Endometrial microvascular endothelial cells (primary cell): ENCODE measurements around the gene PDILT. TPM values are rescaled to one million over a fixed set of nuclear protein-coding genes. Genes with fewer than 3 reads are reported as not detected.
"Not testable (repeated sequence)": the region's sequence is repeated elsewhere in the genome, so short reads cannot be mapped to it uniquely, and the experiment has no call there.

Experiments used
- in situ Hi-C: cut with HindIII; loops from 2 replicates; pipeline ENCODE4 v1.10.0; 2017; ENCODE audit warnings: low sequenced_read_pairs, low pct_unique_long_range_greater_than_20kb; ENCODE audit errors: inconsistent ontology term
- total RNA-seq: library from RNA; depleted of rRNA; stranded (reverse); fragments of >200 nt; gene quantifications from one replicate; pipeline ENCODE4 v1.2.3, GENCODE V29; 2015; ENCODE audit errors: inconsistent ontology term

The PDILT gene, protein sequence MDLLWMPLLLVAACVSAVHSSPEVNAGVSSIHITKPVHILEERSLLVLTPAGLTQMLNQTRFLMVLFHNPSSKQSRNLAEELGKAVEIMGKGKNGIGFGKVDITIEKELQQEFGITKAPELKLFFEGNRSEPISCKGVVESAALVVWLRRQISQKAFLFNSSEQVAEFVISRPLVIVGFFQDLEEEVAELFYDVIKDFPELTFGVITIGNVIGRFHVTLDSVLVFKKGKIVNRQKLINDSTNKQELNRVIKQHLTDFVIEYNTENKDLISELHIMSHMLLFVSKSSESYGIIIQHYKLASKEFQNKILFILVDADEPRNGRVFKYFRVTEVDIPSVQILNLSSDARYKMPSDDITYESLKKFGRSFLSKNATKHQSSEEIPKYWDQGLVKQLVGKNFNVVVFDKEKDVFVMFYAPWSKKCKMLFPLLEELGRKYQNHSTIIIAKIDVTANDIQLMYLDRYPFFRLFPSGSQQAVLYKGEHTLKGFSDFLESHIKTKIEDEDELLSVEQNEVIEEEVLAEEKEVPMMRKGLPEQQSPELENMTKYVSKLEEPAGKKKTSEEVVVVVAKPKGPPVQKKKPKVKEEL
- not detected for total RNA-seq

DNA sequence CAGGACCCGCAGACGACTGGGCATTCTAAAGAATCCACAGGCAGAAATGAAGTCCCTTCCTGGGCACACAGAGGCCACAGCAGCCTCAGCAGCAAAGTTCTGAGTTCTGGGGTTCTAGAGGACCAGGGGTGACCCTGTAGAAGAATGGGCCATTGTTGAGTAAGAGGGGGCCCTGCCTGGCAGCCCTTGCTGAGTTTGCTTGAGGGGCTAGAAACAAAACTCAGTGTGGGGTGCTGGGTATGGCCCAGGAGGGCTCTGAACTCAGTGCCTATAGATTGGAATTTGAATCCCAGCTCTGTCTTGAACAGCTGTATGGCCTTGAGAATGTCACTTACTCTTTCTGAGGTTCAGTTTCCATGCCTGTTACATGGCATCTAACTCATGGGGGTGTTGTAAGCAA, at the start of gene PDILT:
Gene PDILT, minus strand, starts transcription at position 101 of the 400 bp plus-strand sequence. CDS start 5,437 bp downstream, outside the sequence.
- in situ Hi-C loops: no loop called here

DNA sequence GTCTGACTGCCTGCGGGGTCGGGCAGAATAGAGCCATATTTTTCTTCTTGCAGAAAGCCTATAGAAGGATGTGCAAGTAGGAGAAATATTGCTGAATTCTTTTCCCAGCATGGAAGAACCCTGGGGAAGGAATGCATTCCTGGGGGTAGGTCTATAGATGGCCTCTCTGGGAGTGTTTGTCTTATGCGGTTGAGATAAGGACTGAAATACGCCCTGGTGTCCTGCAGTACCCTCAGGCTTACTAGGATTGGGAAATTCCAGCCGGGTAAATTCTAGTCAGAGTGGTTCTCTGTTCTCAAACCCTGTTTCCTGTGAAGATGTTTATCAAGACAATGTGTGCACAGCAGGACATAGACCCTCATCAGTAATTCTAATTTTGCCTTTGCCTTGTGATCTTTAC, 49.1 kb upstream of the PDILT start:
- in situ Hi-C loops: not testable (repeated sequence)

DNA sequence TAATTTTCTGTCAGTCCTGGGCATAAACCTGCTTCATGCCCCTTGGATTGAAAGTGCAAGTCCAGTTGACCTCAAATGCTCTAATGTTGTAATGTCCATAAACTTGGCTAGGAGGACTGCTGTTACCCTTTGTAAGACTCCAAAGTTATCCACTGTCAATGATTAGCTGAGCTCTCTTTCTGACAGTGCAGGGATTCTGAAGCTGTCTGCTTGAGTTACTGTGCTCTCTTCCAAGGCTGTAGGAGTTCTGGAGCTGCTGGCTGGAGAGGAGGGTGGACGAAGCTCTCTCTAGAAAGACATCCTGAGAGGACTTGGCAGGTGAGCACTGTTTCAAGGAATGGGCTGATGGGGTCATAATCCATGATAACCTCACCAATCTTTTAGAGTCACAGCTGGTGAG, 46.8 kb upstream of the PDILT start, which contains the start of gene ACSM2A:
Gene ACSM2A, plus strand, starts transcription at position 158 of the 400 bp plus-strand sequence. CDS start 8,594 bp downstream, outside the sequence.
- in situ Hi-C loops: not testable (repeated sequence)

DNA sequence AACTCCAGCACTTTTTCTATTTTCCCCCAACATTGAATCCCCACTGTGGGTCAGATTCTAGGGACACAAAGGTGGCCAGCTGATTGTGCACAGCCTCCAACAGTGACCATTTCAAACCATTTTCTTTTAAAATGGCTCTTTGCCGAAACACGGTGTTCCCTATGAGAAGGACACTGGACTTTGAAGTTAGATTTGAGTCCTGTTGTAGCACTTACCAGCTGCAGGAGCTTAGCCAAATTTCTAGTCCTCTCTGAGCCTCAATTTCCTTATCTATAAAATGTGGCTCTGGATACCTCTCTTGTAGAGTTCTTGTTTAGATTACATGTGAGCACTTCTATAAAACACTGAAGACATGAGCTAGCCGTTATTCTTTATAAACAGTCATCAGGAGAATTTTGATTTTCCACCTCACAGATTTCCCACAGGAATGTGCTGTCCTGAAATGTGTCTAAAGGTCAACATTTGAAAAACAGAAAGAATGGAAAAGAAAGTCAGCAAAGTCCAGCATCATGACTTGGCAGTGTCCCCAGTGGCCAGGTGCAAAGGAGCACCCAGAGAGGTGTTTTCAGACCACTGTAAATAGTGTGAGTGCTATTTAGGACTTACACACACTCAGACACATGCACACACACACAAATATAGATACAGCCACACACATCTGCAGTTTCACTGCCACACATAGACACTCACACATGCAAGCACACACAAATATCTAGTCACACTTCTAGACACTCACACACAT, 42.3 kb upstream of the PDILT start:
- in situ Hi-C loops: not testable (repeated sequence)

DNA sequence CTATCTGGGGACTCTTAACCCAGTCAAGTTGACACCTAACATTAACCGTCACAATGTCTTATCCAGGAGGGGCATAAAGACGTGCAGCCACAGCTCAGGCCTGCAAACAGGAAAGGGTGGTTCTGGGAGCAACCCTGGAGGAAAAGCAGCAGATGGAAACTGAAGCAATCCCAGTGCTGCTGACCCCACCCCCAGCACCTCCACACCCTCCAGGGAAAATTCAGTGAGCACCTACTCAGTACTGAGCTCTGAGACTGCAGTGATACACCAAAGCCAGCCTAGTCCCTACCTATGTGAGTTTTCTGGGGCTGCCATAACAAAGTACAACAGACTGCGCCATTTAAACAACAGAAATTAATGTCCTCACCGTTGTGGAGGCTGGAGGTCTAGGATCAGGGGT, 37.3 kb upstream of the PDILT start:
- in situ Hi-C loops: not testable (repeated sequence)

DNA sequence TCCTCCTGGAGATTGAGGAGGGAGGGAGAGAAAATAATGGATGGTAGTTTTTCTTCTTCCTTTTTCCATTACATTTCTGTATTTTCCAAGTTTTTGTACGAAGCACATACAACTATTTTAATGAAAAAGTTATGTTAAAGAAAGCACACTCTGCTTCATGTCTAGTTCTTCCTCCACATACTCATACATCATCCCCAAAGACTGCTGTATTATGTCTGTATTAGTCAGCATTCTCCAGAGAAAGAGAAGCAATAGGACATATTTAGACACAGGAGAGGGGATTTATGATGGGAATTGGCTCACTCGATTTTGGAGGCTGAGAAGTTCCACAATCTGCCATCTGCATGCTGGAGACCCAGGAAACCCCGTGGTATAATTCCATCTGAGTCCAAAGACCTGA, 36.7 kb upstream of the PDILT start:
- in situ Hi-C loops: no loop called here

DNA sequence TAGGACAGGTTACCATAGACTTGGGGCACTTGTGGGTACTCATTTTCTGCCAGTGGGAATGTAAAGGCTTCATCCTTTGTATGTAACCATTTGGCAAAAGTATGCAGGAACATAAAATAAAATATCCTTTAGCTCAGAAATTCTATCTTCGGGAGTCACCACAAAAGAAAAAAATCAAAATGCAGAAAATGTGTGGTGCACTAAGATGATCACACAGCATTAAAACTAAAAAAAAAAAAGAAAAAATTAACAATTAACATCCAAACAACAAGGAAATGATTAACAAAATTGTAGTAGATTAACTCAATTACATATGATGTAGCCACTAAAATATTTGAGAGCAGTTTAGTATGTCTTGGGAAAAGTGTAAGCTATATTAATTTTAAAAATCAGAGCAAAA, 36.2 kb upstream of the PDILT start:
- in situ Hi-C loops: not testable (repeated sequence)

DNA sequence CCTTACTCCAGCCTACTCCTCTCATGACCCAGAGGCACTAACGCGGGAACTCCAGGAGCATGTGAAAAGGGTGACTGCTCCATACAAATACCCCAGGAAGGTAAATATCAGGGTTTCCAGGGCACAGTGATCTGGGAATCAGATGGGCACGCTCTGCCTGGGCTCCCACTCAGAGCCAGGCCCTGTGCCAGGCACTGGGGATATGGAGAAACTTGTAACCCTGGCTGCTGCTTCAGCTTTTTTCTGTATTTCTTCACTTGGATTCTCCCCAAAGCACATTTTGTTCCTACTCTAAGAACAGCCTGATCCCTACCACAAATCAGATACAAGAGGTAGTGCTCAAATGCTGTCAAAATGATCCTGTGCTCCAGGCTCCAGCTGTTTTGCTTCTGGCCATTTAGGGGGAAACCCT, 35.3 kb upstream of the PDILT start:
- in situ Hi-C loops: not testable (repeated sequence)

DNA sequence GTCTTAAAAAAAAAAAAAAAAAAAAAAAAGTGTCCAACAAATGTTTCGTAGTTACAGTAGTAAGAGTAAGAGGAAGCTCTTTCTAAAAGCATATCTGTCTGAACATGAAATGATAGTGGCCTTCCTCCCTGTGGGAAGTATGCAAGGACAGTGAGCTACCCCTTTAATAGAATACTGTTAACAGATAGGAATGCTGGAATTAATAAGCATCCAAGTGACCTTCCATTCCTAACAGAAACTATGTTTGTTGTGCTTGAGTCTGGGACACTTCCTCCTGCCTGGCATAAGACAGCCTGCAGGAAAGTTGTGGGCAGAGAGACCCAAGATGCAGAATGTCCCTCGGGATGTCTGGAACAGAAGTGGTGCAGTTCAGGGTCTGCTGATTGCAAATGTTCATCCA, 34.4 kb upstream of the PDILT start:
- in situ Hi-C loops: not testable (repeated sequence)

DNA sequence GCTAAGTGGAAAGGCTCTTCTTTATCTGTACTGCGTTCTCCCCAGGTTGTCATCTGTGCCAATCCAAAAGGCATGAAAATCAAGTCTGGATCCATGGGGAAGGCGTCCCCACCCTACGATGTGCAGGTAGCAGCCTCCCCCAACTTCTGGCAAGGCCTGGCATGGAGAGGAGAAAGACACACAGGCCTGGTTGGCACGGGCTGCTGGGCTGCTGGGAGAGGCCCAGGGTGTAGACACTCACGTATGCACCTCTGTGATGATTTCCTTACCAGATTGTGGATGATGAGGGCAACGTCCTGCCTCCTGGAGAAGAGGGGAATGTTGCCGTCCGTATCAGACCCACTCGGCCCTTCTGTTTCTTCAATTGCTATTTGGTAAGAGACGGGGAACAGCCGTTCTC, 26.4 kb upstream of the PDILT start:
- in situ Hi-C loops: no loop called here

DNA sequence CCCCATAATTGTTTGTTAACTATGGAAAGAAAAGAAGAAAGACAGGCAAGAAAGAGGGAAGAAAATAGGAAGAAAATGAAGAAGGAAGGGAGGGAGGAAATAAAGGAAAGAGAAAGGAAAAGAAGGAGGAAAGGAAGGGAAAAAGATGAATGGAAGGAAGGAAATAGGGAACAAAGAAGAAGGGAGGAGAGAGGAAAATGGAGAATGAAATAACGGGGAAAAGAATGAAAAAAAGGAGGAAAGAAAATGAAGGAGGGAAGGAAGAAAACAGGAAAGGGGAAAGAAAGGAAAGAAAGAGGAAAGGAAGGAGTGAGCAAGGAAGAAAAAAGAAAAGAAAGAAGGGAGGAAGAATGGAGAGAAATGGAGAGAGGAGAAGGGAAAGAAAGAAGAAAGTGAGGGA, 25.9 kb upstream of the PDILT start:
- in situ Hi-C loops: not testable (repeated sequence)

DNA sequence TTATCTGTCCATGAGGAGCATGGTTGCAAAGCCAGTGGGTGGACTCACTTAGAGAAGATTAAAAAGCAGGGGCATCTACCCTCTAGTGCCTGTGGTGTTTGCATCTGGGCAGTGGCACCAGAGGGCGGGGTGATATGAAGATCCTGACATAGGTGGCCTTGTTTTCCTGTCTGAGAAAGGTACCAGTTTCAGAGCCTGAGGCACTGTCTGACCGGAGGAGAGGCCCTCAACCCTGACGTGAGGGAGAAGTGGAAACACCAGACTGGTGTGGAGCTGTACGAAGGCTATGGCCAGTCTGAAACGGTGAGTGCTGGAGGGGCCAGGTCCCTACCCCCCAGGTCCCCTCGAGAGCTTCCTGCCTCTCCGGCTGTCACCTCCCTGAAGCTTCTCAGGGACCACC, 25.0 kb upstream of the PDILT start:
- in situ Hi-C loops: not testable (repeated sequence)

DNA sequence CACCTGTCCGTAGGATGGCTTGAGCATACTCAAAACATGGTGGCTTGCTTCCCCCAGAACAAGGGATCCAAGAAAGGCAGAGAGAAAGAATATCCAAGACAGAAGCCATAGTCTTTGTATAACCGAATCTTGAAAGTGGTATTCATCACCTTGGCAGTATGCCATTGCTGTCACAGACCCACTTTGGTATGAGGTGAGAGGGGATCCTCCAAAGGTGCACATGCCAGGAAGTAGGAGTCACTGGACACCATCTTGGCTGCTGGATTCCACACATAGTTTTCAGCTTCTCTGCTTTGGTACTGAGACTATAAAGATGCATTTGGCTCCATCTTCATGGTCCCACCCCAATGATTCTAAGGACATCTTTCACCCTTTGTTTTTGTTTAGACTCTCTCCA, 22.9 kb upstream of the PDILT start:
- in situ Hi-C loops: not testable (repeated sequence)

DNA sequence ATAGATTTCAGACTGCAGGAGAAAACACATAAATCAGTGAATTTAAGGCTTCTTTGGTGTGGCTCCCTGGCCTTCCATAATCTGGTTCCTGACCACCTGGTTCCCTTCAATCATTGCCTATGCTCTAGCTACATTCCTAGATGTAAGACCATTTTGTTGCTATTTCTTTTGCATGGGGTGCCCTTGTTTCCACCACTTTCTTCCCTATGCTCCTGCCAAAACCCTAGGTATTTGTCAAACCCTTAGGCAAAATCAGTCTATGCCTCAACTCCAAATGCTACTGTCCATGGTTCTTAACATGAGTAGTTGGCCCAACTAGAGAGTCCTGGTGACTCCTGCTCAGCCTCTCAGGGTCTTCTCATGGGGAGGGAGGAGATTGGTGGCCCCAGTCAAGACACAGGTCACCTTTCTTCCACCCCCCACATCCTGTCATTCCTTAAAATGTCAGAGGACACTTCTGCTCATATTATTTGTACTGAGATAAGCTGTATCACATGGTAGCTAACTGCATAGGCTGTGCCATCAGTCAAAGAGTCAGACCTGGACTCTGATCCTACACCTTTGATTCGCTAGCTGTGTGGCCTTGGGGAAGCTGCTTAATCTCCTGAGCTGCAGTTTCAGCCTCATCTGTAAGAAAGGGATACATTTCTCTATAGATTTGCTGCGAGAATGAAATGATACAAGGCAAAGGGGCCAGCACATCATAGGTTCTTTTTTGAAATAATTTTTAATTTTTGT, 19.8 kb upstream of the PDILT start:
- in situ Hi-C loops: no loop called here

DNA sequence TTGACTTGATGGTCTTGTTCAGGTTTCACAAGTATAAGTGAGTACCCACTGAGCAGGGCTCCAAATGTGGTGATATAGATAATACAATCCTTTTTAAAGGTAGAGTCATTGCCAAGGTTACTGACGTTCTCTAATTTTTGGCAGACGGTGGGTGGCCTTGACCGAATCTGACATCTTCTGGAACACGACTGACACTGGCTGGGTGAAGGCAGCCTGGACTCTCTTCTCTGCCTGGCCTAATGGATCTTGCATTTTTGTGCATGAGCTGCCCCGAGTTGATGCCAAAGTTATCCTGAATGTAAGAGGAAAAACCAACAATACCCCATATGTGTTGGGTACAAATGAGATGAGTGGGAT, 19.2 kb upstream of the PDILT start:
- in situ Hi-C loops: not testable (repeated sequence)

DNA sequence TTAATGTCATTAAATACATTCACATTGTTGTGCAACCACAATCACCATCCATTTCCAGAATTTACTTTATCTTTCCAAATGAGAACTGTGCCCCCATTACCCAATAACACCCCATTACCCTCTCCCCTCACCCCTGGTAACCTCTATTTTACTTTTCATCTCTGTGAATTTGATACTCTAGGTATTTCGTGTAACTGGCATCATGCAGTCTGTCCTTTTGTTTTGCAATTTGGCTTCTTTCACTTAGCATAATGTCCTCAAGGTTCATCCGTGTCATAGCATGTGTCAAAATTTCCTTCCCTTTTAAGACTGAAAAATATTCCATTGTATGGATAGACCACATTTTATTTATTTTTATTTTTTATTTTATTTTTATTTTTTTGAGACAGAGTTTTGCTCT, 17.2 kb upstream of the PDILT start:
- in situ Hi-C loops: not testable (repeated sequence)

DNA sequence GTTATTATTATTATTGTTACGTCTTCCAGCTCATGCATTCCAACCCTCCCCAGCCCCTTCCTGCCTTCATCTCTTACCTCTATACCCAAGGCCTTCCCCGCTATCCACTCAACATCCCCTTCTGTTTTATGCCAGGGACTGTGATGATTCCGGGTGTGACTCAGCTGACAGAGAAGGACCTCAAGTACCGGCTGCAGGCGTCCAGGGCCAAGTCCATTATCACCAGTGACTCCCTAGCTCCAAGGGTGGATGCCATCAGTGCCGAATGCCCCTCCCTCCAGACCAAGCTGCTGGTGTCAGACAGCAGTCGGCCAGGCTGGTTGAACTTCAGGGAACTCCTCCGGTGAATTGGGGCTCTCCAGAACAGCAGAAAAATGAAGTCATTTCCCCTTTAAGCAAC, 14.6 kb upstream of the PDILT start:
- in situ Hi-C loops: not testable (repeated sequence)

DNA sequence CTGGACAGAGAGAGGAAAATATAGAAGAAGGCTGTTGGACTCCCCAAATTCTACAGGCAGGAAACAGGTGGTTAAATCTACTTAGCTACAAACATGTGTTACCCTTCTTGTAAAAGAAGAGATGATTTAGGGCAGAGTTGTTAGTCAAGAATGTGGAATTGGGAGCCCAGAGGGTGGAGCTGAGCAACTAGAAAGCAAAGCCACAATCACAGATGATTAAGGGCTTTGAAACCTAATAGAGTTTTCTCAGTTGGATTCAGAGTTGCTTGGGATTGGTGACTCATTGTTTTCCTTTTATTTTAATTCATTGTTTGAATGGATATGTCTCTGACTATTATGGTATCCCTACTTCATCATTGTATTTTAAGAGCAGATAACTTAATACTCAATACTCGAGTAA, 11.0 kb upstream of the PDILT start:
- in situ Hi-C loops: no loop called here

DNA sequence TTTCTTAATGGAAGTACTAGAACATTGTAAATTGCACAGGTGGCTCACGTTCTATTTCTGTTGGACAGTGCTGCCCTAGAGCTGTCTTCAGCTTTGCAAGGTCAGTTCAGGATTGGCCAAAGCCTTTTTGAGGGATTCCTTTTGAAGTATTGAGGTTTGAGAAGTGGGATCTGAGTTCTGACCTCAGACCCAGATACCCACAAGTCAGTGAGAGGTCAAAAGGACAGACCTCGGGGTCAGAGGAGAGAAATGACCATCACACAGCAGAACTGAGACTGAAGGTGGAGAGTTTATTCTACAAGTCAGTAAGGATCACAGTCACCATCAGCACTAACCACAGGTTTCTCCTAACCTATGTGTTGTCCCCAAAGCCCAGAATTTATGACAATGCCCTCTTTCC, 6.5 kb upstream of the PDILT start:
- in situ Hi-C loops: no loop called here
